ENCODE results near the gene ASIC5.

DNA sequence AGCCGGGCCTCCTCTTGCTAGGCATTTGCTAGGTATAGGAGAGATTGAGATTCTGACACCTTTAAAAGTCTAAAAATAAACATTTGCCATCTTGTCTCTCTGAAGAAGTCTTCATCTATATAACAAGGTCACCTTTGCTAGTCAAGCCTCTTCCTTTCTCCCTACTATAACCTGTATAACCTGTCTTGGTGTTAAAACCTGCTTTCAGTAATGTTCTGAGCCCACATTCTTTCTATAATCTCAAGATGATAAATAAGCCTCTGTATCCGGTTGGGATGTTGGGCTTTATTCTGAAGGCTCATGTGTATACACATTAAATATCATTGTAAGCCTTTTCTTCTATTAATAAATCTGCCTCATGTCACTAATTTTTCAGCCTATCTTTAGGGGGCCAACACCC lies 10.2 kb downstream of the ASIC5 start:
- TF ChIP-seq CTCF (IDR thresholded peaks at IDR 0.05) (no peak), POLR2A (IDR thresholded peaks at IDR 0.05) (no peak)

Measured in heart left ventricle (tissue), 13 donors.